Type B pancreatic cell (in vitro differentiated cells): ENCODE data around the gene TRIM71. TPM values are rescaled to one million over a fixed set of nuclear protein-coding genes. Genes with fewer than 3 reads are reported as not detected.

Experiments
- DNase-seq: peaks from one replicate; pipeline ENCODE4 v3.0.0; 2021; ENCODE audit warnings: mixed read lengths; ENCODE audit not compliant: unreplicated experiment; ENCODE audit errors: extremely low spot score
- H3K27ac Mint-ChIP-seq: 2 replicates; pipeline ENCODE4 v1.8.0; 2021; ENCODE audit warnings: mild to moderate bottlenecking, mixed read lengths
- H3K27me3 Mint-ChIP-seq: 2 replicates; pipeline ENCODE4 v1.8.0; 2021; ENCODE audit warnings: mixed read lengths
- H3K36me3 Mint-ChIP-seq: 2 replicates; pipeline ENCODE4 v1.8.0; 2021; ENCODE audit warnings: mixed read lengths
- H3K4me1 Mint-ChIP-seq: one replicate; pipeline ENCODE4 v1.8.0; 2021; ENCODE audit warnings: mixed read lengths; ENCODE audit not compliant: unreplicated experiment
- H3K4me3 Mint-ChIP-seq: 2 replicates; pipeline ENCODE4 v1.8.0; 2021; ENCODE audit warnings: mild to moderate bottlenecking, mixed read lengths
- H3K9me3 Mint-ChIP-seq: 2 replicates; pipeline ENCODE4 v1.8.0; 2021; ENCODE audit warnings: mixed read lengths
- total RNA-seq: library from RNA; stranded (reverse); gene quantifications from 2 replicates; pipeline ENCODE4 v1.2.1, GENCODE V29; 2021; ENCODE audit warnings: low replicate concordance
- TF ChIP-seq, protein P1 (sequence below): fragments of 200-600 bp; sonication (generic); conservative IDR thresholded peaks from 2 replicates; pipeline ENCODE4 v1.5.0; 2021; ENCODE audit warnings: antibody characterized with exemption, mild to moderate bottlenecking

The TRIM71 gene
- total RNA-seq, 1 donor from 2014 or later: 26.5 TPM

DNA sequence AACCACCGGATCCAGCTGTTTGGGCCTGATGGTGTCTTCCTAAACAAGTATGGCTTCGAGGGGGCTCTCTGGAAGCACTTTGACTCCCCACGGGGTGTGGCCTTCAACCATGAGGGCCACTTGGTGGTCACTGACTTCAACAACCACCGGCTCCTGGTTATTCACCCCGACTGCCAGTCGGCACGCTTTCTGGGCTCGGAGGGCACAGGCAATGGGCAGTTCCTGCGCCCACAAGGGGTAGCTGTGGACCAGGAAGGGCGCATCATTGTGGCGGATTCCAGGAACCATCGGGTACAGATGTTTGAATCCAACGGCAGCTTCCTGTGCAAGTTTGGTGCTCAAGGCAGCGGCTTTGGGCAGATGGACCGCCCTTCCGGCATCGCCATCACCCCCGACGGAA is 73.6 kb downstream of the TRIM71 start:
- Mint-ChIP-seq H3K4me1 (peaks cover 22% of the 10 kb centered on the region), H3K27me3 (no peaks in the 10 kb centered on the region), H3K36me3 (peaks cover 34% of the 10 kb centered on the region), H3K9me3 (no peaks in the 10 kb centered on the region), H3K27ac (no peak overlapping the region), H3K4me3 (no peak overlapping the region)
- DNase-seq: no peak
- TF ChIP-seq, protein P1, sequence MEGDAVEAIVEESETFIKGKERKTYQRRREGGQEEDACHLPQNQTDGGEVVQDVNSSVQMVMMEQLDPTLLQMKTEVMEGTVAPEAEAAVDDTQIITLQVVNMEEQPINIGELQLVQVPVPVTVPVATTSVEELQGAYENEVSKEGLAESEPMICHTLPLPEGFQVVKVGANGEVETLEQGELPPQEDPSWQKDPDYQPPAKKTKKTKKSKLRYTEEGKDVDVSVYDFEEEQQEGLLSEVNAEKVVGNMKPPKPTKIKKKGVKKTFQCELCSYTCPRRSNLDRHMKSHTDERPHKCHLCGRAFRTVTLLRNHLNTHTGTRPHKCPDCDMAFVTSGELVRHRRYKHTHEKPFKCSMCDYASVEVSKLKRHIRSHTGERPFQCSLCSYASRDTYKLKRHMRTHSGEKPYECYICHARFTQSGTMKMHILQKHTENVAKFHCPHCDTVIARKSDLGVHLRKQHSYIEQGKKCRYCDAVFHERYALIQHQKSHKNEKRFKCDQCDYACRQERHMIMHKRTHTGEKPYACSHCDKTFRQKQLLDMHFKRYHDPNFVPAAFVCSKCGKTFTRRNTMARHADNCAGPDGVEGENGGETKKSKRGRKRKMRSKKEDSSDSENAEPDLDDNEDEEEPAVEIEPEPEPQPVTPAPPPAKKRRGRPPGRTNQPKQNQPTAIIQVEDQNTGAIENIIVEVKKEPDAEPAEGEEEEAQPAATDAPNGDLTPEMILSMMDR: no peak

DNA sequence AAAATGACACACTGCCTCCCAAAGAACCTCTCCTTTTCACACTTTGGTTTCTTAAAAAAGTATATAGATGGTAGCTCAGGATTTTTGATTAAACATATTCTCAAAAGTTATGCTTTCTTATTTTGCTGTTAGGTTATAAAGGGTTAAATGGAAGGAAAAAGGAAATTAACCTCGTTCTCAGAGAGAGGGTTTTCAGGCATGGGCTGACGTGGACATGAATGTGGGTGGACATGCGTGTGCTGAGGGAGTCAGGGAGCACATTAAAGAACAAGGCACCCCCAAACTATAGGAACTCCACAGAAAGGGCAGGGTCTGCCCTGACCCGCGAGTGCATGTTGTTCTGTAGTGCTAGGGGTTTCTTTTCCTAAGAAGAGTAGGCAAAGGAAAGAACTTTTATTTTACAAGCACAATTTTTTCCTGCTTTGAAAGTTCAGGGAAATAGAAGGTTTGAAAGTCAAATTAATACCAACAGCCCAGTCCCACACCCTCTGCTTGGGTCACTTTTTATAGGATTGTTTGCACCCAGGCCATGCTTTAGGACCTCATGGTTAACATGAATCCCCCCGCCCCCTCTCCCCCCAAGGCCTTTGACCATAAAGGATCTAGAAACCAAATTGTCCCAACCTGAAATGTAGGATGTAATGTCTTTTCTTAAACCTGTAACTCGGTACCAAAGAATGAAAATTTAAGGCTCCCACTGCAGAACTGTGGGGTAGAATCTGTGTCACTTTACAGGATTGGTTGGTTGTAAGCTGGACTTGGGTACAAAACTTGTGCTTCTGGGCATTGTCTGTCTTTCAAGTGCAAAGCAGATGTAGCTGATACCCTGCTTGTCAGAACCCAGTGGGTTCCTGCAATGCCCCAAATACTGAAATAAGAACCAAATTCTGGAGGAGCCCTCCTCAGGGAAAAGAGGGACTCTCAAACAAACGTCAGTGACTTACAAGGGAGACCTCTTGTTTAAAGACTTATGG is 75.1 kb downstream of the TRIM71 start:
- TF ChIP-seq, protein P1: no peak
- Mint-ChIP-seq H3K4me1 (peaks cover 13% of the 10 kb centered on the region), H3K36me3 (peaks cover 34% of the 10 kb centered on the region), H3K27ac (peak overlapping the region; percentile 3), H3K27me3 (no peaks in the 10 kb centered on the region), H3K9me3 (no peaks in the 10 kb centered on the region), H3K4me3 (no peak overlapping the region)
- DNase-seq: no peak

DNA sequence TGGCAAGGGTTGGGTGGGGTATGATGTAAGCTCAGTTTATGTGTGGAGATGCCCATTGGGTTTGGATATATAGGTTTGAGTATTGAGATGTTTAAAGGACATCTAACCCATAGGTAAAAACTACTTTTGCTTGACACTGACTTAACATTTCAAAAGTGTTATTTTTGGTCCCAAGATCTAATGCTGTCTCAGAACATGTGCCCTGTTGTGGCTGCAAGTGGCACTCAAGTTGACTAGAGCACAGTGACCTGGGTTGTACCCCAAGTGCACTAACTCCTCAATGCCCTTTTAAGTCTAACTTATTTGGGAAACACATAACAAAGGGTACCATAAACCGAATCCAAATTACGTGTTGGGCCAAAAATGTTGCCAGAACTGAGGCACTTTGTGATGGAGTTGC is 77.2 kb downstream of the TRIM71 start:
- Mint-ChIP-seq H3K27me3 (no peaks in the 10 kb centered on the region), H3K9me3 (no peaks in the 10 kb centered on the region), H3K4me1 (peaks cover 7% of the 10 kb centered on the region), H3K36me3 (peaks cover 25% of the 10 kb centered on the region), H3K27ac (no peak overlapping the region), H3K4me3 (no peak overlapping the region)
- no peak for DNase-seq
- TF ChIP-seq, protein P1: no peak

DNA sequence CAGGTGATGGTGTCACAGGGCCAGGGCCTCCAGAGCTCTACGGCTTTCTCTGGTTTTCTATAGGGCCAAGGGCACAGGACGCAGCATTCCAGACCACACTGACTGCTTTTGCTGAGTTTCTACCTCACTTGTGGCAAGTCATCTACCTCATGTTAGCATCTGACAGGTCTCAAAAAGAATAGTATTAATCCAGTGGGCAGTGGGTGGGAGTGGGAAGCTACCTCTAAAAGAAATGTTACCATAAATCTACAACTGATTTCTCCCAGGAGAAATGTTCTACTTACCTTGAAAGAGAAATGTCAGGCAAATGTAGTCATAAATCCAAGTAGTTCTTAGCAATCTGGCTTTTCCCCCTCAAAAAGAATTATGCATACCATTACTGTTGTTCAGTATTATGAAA is 77.9 kb downstream of the TRIM71 start:
- TF ChIP-seq, protein P1: no peak
- Mint-ChIP-seq H3K4me1 (peaks cover 7% of the 10 kb centered on the region), H3K4me3 (no peak overlapping the region), H3K27ac (no peak overlapping the region), H3K27me3 (no peaks in the 10 kb centered on the region), H3K36me3 (peaks cover 21% of the 10 kb centered on the region), H3K9me3 (no peaks in the 10 kb centered on the region)
- DNase-seq: no peak

DNA sequence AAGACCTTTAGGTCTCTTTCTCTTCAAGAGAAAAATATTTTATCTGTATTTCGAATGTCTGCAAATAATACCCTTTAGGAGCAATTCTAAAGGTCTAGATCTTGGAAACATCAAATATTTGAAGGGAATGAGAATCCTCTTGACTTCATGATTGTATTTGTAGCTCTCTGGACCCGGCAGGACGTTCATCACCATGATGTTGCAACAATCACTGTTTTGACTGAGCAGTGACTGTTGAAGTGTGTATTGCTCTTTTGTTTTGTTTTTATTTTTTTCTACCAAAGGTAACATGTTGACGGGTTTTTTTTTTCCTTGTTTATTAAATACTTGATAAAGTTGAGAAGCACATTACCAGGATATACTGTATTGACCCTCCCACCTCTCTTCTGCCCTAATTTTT is 78.3 kb downstream of the TRIM71 start:
- no peak overlapping the region for H3K27ac Mint-ChIP-seq
- no peaks in the 10 kb centered on the region for H3K9me3 Mint-ChIP-seq
- H3K36me3 Mint-ChIP-seq: peaks cover 20% of the 10 kb centered on the region
- H3K4me3 Mint-ChIP-seq: no peak overlapping the region
- no peaks in the 10 kb centered on the region for H3K27me3 Mint-ChIP-seq
- H3K4me1 Mint-ChIP-seq: peaks cover 7% of the 10 kb centered on the region
- TF ChIP-seq, protein P1: no peak
- DNase-seq: no peak
